ENCODE results near the gene SDC1. TPM values are rescaled to one million over a fixed set of nuclear protein-coding genes. Genes with fewer than 3 reads are reported as not detected.

SDC1 gene
- polyA plus RNA-seq, 3 donors, result not detected

DNA sequence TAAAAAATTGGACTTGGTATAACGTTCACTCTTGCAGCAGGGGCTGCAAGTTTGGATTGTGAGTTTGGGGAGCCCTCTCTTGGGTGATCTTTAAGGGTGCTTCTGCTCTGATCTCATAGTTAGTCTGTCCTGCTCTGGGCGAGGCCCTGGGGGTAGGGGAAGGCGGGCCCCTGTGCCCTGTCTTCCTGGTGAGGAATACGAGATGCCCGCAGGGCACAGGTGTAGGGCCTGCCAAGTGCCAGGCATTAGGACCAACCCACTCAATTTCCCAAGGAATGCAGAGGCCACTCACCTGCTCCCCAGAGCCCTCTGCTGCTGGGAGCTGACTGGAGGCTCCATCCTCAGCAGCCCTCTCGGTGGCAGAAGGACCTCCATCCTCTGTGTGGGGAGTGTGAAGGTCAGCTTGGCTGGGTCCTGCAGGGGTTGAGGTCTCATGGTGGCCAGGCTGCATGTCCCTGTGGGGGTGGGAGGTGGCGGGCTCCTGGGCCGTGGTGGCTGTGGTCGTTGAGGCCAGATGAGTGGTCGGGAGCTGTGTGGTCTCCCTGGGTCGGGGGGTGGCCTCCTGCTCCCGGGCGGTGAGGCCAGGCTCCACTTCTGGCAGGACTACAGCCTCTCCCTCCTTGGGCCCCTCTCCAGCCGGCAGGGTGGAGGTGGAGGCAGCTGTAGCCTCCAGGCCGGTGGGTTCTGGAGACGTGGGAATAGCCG, 21.3 kb downstream of the SDC1 start:
- no peak overlapping the region for H3K27ac Mint-ChIP-seq
- peaks cover 5% of the 10 kb centered on the region for H3K4me1 Mint-ChIP-seq
- intact Hi-C loops (cut with micrococcal nuclease), result no loop called here

DNA sequence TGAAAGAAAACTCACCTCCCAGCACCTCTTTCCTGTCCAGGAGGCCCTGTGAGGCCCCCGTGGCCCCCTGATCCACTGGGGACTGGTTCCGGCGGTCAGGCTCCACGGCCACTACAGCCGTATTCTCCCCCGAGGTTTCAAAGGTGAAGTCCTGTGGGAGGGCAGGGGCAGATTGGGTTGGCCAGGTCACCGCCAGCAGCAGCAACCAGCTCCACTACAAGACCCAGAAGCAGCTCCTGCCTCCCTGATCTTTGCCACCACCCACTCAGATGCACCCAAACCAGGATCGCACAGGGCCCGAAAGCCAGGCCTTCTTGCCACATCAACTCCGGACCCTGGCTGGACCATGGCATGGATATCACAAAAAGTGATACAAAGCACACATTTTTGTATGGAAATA, 21.9 kb downstream of the SDC1 start:
- no peak overlapping the region for H3K4me3 Mint-ChIP-seq
- Histone ChIP-seq H3K27ac (ENCODE audit: low read depth in 1 of 2, low read length in 2 of 2) (no peak overlapping the region), H2AFZ (ENCODE audit: insufficient read depth, low read depth, low read length, poor library complexity, severe bottlenecking) (no peak overlapping the region), H4K20me1 (ENCODE audit: insufficient read depth, low read length) (no peaks in the 10 kb centered on the region), H3K9me3 (replicated peaks in 1 of 2; ENCODE audit: control insufficient read depth in 1 of 2, insufficient read depth in 1 of 2, low read length in 2 of 2) (no peaks in the 10 kb centered on the region), H3K79me2 (ENCODE audit: insufficient read depth, low read length) (no peaks in the 10 kb centered on the region), H3K4me1 (ENCODE audit: control insufficient read depth in 1 of 2, insufficient read depth in 2 of 2, low read length in 2 of 2) (no peaks in the 10 kb centered on the region), H3K9ac (ENCODE audit: insufficient read depth, low read length, poor library complexity, severe bottlenecking) (no peak overlapping the region), H3K4me2 (replicated peaks; ENCODE audit: extremely low read depth, low read length, poor library complexity, severe bottlenecking) (no peak overlapping the region), H3K4me3 (replicated peaks in 1 of 3; ENCODE audit: low read depth in 2 of 3, low read length in 3 of 3) (no peak overlapping the region), H3K27me3 (ENCODE audit: control insufficient read depth in 2 of 2, insufficient read depth in 2 of 2, low read length in 2 of 2) (no peaks in the 10 kb centered on the region), H3K36me3 (replicated peaks in 1 of 2; ENCODE audit: control insufficient read depth in 1 of 2, insufficient read depth in 2 of 2, low read length in 2 of 2) (no peaks in the 10 kb centered on the region)
- H3K9me3 Mint-ChIP-seq, result no peaks in the 10 kb centered on the region
- 83% methylated on average over 2 of the region's 10 CpGs for WGBS (ENCODE audit: insufficient coverage)
- H3K27ac Mint-ChIP-seq, result no peak overlapping the region
- H3K27me3 Mint-ChIP-seq (ENCODE audit: low read depth in 3 of 3), result peaks cover 0 to 3% (median 0%) of the 10 kb centered on the region in 3 donors
- peaks cover 5% of the 10 kb centered on the region for H3K4me1 Mint-ChIP-seq
- DNase-seq, result no peak
- intact Hi-C loops (cut with micrococcal nuclease), result no loop called here
- TF ChIP-seq, protein P1, sequence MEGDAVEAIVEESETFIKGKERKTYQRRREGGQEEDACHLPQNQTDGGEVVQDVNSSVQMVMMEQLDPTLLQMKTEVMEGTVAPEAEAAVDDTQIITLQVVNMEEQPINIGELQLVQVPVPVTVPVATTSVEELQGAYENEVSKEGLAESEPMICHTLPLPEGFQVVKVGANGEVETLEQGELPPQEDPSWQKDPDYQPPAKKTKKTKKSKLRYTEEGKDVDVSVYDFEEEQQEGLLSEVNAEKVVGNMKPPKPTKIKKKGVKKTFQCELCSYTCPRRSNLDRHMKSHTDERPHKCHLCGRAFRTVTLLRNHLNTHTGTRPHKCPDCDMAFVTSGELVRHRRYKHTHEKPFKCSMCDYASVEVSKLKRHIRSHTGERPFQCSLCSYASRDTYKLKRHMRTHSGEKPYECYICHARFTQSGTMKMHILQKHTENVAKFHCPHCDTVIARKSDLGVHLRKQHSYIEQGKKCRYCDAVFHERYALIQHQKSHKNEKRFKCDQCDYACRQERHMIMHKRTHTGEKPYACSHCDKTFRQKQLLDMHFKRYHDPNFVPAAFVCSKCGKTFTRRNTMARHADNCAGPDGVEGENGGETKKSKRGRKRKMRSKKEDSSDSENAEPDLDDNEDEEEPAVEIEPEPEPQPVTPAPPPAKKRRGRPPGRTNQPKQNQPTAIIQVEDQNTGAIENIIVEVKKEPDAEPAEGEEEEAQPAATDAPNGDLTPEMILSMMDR (IDR thresholded peaks at IDR 0.05), result no peak
- no peaks in the 10 kb centered on the region for H3K36me3 Mint-ChIP-seq

More for the DNA sequence above, 21.3 kb downstream of the SDC1 start:
- no peak overlapping the region for H3K27ac ChIP-seq (ENCODE audit: low read depth in 1 of 2, low read length in 2 of 2)
- no peak overlapping the region for H3K9ac ChIP-seq (ENCODE audit: insufficient read depth, low read length, poor library complexity, severe bottlenecking)
- H3K36me3 Mint-ChIP-seq, result no peaks in the 10 kb centered on the region
- DNase-seq, result no peak
- no peak overlapping the region for H3K4me3 ChIP-seq (replicated peaks in 1 of 3; ENCODE audit: low read depth in 2 of 3, low read length in 3 of 3)
- no peaks in the 10 kb centered on the region for H3K79me2 ChIP-seq (ENCODE audit: insufficient read depth, low read length)
- peaks cover 0 to 3% (median 0%) of the 10 kb centered on the region in 3 donors for H3K27me3 Mint-ChIP-seq (ENCODE audit: low read depth in 3 of 3)
- no peak overlapping the region for H2AFZ ChIP-seq (ENCODE audit: insufficient read depth, low read depth, low read length, poor library complexity, severe bottlenecking)
- H3K9me3 Mint-ChIP-seq, result no peaks in the 10 kb centered on the region
- no peak overlapping the region for H3K4me2 ChIP-seq (replicated peaks; ENCODE audit: extremely low read depth, low read length, poor library complexity, severe bottlenecking)
- H3K4me1 ChIP-seq (ENCODE audit: control insufficient read depth in 1 of 2, insufficient read depth in 2 of 2, low read length in 2 of 2), result no peaks in the 10 kb centered on the region
- H4K20me1 ChIP-seq (ENCODE audit: insufficient read depth, low read length), result no peaks in the 10 kb centered on the region
- TF ChIP-seq, protein P1 (IDR thresholded peaks at IDR 0.05), result no peak
- WGBS (ENCODE audit: insufficient coverage), result 97% methylated on average over 7 of the region's 17 CpGs
- no peaks in the 10 kb centered on the region for H3K36me3 ChIP-seq (replicated peaks in 1 of 2; ENCODE audit: control insufficient read depth in 1 of 2, insufficient read depth in 2 of 2, low read length in 2 of 2)
- H3K4me3 Mint-ChIP-seq, result no peak overlapping the region
- H3K9me3 ChIP-seq (replicated peaks in 1 of 2; ENCODE audit: control insufficient read depth in 1 of 2, insufficient read depth in 1 of 2, low read length in 2 of 2), result no peaks in the 10 kb centered on the region
- no peaks in the 10 kb centered on the region for H3K27me3 ChIP-seq (ENCODE audit: control insufficient read depth in 2 of 2, insufficient read depth in 2 of 2, low read length in 2 of 2)

Data from CD14-positive monocyte (primary cell).